ENCODE measurements around the gene TRIM65.

TRIM65 gene, protein sequence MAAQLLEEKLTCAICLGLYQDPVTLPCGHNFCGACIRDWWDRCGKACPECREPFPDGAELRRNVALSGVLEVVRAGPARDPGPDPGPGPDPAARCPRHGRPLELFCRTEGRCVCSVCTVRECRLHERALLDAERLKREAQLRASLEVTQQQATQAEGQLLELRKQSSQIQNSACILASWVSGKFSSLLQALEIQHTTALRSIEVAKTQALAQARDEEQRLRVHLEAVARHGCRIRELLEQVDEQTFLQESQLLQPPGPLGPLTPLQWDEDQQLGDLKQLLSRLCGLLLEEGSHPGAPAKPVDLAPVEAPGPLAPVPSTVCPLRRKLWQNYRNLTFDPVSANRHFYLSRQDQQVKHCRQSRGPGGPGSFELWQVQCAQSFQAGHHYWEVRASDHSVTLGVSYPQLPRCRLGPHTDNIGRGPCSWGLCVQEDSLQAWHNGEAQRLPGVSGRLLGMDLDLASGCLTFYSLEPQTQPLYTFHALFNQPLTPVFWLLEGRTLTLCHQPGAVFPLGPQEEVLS

DNA sequence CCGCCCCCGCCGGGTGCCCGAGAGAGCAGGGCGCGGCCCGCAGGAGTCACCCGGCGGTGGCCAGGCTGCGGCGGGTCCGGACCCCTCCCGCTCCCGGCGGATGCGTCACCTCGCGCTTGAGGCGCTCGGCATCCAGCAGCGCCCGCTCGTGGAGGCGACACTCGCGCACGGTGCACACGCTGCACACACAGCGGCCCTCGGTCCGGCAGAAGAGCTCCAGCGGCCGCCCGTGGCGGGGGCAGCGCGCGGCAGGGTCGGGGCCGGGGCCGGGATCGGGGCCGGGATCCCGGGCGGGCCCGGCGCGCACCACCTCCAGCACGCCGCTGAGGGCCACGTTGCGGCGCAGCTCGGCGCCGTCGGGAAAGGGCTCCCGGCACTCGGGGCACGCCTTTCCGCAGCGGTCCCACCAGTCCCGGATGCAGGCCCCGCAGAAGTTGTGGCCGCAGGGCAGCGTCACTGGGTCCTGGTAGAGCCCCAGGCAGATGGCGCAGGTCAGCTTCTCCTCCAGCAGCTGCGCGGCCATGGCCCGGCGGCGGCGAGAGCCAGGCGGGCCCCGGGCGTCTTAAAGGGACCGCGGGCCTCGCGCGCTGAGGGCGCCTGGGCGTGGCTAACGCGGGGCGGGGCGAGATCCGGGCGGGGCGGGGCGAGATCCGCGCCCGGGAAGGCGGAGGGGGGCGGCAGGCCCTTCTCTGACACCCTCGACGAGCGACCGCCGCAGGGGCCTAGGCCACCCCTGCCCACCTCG lies at the start of gene TRIM65:
Gene TRIM65, minus strand, starts transcription at position 537 of the 745 bp plus-strand sequence. Its CDS starts 14 bp downstream, at position 523.
- intact Hi-C loops (cut with micrococcal nuclease), result loop anchor here (2.0 kb wide), 1 partner anchor 42 kb away; the partner anchor contains the start of gene WBP2
- peaks cover 32% of the 10 kb centered on the region for H3K4me1 Mint-ChIP-seq (ENCODE audit: low read depth)
- H3K9me3 Mint-ChIP-seq, result no peaks in the 10 kb centered on the region
- peak within 1 kb of the TSS; percentile 85 for H3K4me3 Mint-ChIP-seq
- H3K27ac Mint-ChIP-seq, result peak within 1 kb of the TSS; percentile 90
- H3K36me3 Mint-ChIP-seq (ENCODE audit: low read depth), result peaks cover 90% of the 10 kb centered on the region
- no peaks in the 10 kb centered on the region for H3K27me3 Mint-ChIP-seq

DNA sequence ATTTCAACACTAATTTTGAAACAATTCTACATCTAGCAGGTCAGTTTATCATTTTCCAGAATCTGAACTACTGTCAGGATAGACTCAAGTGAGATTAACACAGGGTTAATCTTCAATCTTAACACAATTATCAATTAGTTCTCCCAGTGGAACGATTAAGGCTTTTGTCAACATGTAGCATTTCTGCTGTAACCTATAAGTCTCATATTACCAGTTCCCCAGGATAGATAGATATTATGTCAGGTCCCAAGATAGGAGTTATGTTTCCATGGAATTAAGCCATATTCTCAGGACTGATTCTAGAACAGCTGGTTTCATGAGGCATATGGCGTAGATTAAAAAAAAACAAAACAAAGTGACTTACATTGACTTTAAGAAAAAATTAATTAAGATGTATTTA lies 48.5 kb upstream of the TRIM65 start:
- intact Hi-C loops (cut with micrococcal nuclease), result no loop called here
- peaks cover 13% of the 10 kb centered on the region for H3K4me1 Mint-ChIP-seq (ENCODE audit: low read depth)
- no peak overlapping the region for H3K4me3 Mint-ChIP-seq
- H3K36me3 Mint-ChIP-seq (ENCODE audit: low read depth), result peaks cover 69% of the 10 kb centered on the region
- no peak overlapping the region for H3K27ac Mint-ChIP-seq
- no peaks in the 10 kb centered on the region for H3K27me3 Mint-ChIP-seq
- H3K9me3 Mint-ChIP-seq, result no peaks in the 10 kb centered on the region

DNA sequence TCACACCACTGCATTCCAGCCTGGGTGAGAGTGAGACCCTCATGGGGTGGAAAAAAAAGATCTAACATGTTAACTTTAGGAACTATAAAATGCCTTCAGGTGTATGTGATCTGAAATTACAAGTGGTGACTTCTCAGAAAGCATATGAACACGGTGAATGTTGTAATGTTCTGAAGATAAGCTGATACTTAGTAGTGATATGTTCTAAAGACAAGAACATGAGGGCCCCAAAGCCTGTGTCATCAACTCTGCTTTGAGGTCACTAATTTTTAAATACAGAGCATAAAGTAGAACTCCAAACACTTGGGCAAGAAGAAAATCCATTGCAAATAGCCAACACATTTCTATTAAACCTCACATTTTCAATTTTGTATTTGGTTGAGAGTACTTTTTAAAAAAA lies 46.7 kb upstream of the TRIM65 start:
- Mint-ChIP-seq H3K27ac (no peak overlapping the region), H3K27me3 (no peaks in the 10 kb centered on the region), H3K9me3 (no peaks in the 10 kb centered on the region), H3K4me3 (no peak overlapping the region), H3K36me3 (ENCODE audit: low read depth) (peaks cover 52% of the 10 kb centered on the region), H3K4me1 (ENCODE audit: low read depth) (peaks cover 16% of the 10 kb centered on the region)
- intact Hi-C loops (cut with micrococcal nuclease), result no loop called here

DNA sequence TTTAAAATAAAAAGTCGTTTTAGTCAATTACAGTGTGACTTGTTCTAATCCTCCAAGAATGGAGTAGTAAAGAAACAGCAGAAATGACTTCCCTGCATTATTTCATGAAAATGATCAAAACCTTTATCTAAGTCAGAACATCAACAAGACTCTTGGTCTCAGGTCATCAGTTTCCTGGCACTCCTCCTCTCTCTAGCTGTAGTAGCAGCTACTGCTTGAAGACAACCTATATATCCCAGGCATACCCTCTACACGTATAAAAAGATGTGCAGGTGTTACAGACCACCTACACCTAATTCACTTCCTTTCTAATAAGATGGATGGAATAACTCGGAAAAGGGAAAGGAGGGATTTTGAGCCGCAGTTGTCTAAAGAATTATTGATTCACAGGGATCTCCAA lies 45.7 kb upstream of the TRIM65 start:
- Mint-ChIP-seq H3K27ac (no peak overlapping the region), H3K36me3 (ENCODE audit: low read depth) (peaks cover 42% of the 10 kb centered on the region), H3K9me3 (no peaks in the 10 kb centered on the region), H3K27me3 (no peaks in the 10 kb centered on the region), H3K4me3 (no peak overlapping the region), H3K4me1 (ENCODE audit: low read depth) (peaks cover 16% of the 10 kb centered on the region)
- intact Hi-C loops (cut with micrococcal nuclease), result no loop called here

DNA sequence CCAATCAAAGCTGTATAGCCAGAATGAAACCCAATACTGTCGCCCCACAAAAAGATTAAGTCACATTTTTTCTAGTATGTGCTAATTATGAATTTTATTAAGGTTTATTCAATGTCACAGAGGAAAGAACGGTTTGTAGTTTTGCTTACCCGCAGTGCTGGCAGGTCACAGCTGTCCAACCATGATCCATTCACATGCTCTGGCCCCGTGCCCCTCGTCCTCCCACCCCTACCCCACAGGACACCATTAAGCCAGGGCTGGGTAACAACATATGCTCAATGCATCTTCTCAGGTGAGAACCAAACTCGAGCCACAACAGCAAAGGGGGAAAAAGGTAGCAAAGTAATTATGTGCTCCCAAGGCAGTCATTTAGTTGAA lies 44.7 kb upstream of the TRIM65 start:
- intact Hi-C loops (cut with micrococcal nuclease), result loop anchor here (1.0 kb wide), 2 partner anchors 36 to 38 kb away; partner anchors contain the start of genes ACOX1 and TEN1
- no peaks in the 10 kb centered on the region for H3K9me3 Mint-ChIP-seq
- peaks cover 2% of the 10 kb centered on the region for H3K27me3 Mint-ChIP-seq
- peaks cover 16% of the 10 kb centered on the region for H3K4me1 Mint-ChIP-seq (ENCODE audit: low read depth)
- peak overlapping the region; percentile 80 for H3K27ac Mint-ChIP-seq
- peak overlapping the region; percentile 78 for H3K4me3 Mint-ChIP-seq
- peaks cover 31% of the 10 kb centered on the region for H3K36me3 Mint-ChIP-seq (ENCODE audit: low read depth)

DNA sequence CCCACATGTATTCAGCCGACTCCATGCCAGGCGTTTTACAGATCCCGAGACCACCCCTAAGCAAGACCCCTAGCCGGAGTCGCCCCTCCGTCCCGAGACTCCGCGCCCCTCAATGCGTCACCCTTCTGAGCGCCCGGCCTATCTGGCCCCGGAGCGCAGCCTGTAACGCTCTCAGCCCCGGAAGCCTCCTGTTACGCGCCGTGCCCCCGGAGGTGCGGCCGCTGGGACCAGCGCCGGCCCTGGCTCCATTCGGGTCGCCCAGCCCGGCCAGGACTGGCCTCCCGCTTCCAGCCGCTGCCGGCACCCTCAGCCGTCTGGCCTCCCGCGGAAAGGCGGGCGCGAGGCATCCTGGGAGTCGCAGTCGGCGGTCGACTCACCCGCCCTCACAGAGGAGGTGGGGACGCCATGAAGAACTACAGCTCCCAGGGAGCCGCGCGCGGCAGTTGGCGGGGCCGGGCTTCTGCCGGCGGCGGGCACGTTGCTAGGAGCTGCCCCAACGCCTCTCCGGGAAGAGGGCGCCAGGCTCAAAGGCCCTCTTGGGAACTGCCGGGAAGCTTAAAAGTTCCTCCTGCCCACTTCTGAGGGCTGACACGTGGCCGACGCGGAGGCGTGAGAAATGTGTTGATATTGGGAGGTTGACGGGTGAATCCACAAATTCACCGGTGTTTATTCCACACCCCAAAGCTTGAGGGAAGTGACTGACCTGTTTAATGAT lies 44.1 kb upstream of the TRIM65 start, which contains the start of gene FBF1:
Gene FBF1, minus strand, starts transcription at position 316 of the 715 bp plus-strand sequence. CDS start 2,893 bp downstream, outside the sequence.
- Mint-ChIP-seq H3K36me3 (ENCODE audit: low read depth) (peaks cover 26% of the 10 kb centered on the region), H3K4me1 (ENCODE audit: low read depth) (peaks cover 16% of the 10 kb centered on the region), H3K4me3 (peak within 1 kb of the TSS; percentile 78), H3K27ac (peak within 1 kb of the TSS; percentile 80), H3K27me3 (peaks cover 2% of the 10 kb centered on the region), H3K9me3 (no peaks in the 10 kb centered on the region)
- intact Hi-C loops (cut with micrococcal nuclease), result loop anchor here (1.0 kb wide), 2 partner anchors 36 to 38 kb away; partner anchors contain the start of genes ACOX1 and TEN1

DNA sequence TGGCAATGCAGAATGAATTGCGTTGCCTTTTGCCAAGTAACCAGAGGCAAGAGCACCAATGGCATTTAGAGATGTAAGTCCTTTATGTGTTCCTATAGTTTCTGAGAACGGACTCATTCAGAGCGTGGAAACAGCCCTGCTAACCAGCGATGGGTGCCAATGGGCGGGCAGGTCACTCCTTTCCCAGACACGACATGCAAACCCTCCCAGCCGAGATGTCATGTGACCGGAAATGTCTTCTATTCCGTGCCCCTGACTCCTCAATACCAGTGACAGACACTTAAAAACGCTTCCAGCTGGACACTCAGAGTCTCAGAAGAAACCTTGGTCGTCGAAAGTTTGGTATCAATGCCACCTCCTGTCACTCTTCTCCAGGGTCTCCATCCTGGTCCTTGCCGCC lies 40.9 kb upstream of the TRIM65 start:
- Mint-ChIP-seq H3K36me3 (ENCODE audit: low read depth) (peaks cover 7% of the 10 kb centered on the region), H3K27me3 (peaks cover 2% of the 10 kb centered on the region), H3K9me3 (no peaks in the 10 kb centered on the region), H3K4me1 (ENCODE audit: low read depth) (peaks cover 16% of the 10 kb centered on the region), H3K4me3 (no peak overlapping the region), H3K27ac (no peak overlapping the region)
- intact Hi-C loops (cut with micrococcal nuclease), result no loop called here

DNA sequence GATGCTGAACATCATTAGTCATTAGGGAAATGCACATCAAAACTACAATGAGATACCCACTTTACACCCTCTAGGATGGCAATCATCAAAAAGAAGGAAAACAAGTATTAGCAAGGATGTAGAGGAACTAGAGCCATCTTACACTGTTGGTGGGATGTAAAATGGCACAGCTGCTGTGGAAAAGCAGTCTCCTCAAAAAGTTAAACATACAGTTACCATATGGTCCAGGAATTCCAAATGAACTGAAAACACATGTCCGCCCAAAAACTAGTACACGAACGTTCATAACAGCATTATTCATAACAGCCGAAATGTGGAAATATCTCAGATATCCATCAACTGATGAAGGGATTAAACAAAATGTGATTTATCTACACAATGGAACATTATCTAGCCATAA lies 37.1 kb upstream of the TRIM65 start:
- Mint-ChIP-seq H3K36me3 (ENCODE audit: low read depth) (no peaks in the 10 kb centered on the region), H3K27me3 (peaks cover 2% of the 10 kb centered on the region), H3K4me3 (no peak overlapping the region), H3K27ac (no peak overlapping the region), H3K4me1 (ENCODE audit: low read depth) (no peaks in the 10 kb centered on the region), H3K9me3 (no peaks in the 10 kb centered on the region)
- intact Hi-C loops (cut with micrococcal nuclease), result no loop called here

DNA sequence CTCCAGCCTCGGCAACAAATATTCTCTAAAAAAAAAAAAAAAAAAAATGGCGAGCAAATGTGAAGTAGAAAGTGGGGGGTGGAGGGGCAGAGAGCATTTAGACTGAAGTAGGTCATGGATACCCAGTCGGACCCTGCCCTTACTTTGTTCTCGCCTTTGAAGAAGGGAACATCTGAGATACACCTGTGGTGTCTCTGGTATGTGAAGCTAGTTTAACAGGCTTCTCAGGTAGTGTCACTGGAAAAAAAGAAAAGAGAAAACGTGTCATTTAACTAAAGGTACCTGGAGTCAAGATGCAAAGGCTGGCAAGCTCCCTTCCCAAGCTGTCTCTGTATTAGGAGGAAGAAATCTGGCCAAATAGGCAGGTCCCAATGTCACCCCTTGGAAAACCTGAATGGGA lies 36.1 kb upstream of the TRIM65 start:
- intact Hi-C loops (cut with micrococcal nuclease), result no loop called here
- Mint-ChIP-seq H3K4me3 (no peak overlapping the region), H3K4me1 (ENCODE audit: low read depth) (peaks cover under 1% of the 10 kb centered on the region), H3K27me3 (peaks cover 2% of the 10 kb centered on the region), H3K27ac (no peak overlapping the region), H3K9me3 (no peaks in the 10 kb centered on the region), H3K36me3 (ENCODE audit: low read depth) (no peaks in the 10 kb centered on the region)

DNA sequence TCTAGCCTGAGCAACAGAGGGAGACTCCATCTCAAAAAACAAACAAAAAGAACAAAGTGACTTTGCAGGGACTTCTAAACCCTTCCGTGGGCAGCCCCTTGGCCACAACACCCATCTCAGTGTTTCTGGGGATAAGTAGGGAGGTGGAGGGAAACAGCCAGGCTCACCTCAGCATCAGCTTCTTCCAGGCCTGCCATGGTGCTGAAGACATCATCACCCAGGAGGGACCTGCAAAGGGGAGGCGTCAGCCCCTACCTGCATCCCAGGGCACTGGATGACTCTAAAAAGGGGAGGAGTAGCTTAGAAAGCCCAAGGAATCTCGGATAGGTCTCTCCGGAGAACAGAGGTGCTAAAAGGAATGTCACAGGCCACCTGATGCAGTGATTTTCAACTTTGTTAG lies 34.3 kb upstream of the TRIM65 start:
- H3K27me3 Mint-ChIP-seq, result no peaks in the 10 kb centered on the region
- peaks cover 14% of the 10 kb centered on the region for H3K4me1 Mint-ChIP-seq (ENCODE audit: low read depth)
- intact Hi-C loops (cut with micrococcal nuclease), result no loop called here
- H3K27ac Mint-ChIP-seq, result no peak overlapping the region
- H3K36me3 Mint-ChIP-seq (ENCODE audit: low read depth), result no peaks in the 10 kb centered on the region
- H3K9me3 Mint-ChIP-seq, result no peaks in the 10 kb centered on the region
- no peak overlapping the region for H3K4me3 Mint-ChIP-seq

DNA sequence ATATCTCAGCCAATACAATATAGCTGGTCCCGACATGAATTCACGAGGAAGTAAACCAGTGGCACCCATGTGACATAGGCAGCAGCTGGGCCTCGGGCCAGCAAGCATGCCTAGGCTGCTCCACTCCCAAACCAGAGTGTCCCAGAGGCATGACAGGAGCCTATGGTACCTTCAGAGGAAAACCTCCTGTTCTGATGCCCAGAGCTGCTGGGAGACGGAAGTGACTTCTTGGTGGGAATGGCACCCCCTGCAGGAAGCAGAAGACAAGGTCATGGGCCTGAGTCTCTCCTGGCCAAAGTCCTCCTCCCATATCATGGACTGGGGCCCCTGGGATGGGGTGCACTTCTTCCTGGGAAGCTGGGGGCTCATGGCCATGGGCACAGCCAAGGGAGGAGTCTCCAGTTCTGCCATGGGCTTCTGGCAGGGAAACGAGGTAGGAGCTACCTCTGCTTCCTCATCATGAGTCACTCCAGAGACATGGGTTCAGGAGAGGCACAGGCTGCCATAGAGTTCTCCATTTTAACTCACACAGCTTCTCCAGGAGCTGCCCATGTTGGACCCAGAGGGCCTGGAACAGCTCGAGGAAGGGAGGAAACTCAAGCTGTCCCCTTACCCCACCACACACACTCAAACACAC lies 30.7 kb upstream of the TRIM65 start:
- Mint-ChIP-seq H3K36me3 (ENCODE audit: low read depth) (no peaks in the 10 kb centered on the region), H3K4me3 (no peak overlapping the region), H3K27me3 (no peaks in the 10 kb centered on the region), H3K27ac (peak overlapping the region; percentile 30), H3K4me1 (ENCODE audit: low read depth) (peaks cover 14% of the 10 kb centered on the region), H3K9me3 (no peaks in the 10 kb centered on the region)
- intact Hi-C loops (cut with micrococcal nuclease), result no loop called here

DNA sequence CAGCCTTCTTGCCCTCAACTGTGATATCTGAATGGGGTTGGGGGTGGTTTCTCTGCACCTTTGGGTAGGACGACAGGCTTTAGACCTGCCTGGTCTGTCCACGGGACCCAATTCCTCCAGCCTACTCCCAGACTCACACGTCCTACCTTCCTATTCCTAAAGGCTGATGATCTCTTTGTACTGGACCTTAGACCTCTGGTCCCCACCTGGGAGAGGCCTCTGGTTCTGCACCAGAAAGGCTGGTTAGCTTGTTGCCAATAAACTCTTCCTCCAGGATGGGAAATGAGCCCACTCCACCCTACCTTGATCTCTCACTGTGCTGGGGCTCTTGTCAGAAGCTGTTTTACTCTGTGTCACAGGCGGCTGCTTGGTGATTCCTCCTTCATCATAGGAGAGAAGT lies 29.7 kb upstream of the TRIM65 start:
- H3K27ac Mint-ChIP-seq, result peak overlapping the region; percentile 30
- H3K9me3 Mint-ChIP-seq, result no peaks in the 10 kb centered on the region
- H3K4me3 Mint-ChIP-seq, result no peak overlapping the region
- peaks cover 14% of the 10 kb centered on the region for H3K4me1 Mint-ChIP-seq (ENCODE audit: low read depth)
- no peaks in the 10 kb centered on the region for H3K36me3 Mint-ChIP-seq (ENCODE audit: low read depth)
- no peaks in the 10 kb centered on the region for H3K27me3 Mint-ChIP-seq
- intact Hi-C loops (cut with micrococcal nuclease), result no loop called here

DNA sequence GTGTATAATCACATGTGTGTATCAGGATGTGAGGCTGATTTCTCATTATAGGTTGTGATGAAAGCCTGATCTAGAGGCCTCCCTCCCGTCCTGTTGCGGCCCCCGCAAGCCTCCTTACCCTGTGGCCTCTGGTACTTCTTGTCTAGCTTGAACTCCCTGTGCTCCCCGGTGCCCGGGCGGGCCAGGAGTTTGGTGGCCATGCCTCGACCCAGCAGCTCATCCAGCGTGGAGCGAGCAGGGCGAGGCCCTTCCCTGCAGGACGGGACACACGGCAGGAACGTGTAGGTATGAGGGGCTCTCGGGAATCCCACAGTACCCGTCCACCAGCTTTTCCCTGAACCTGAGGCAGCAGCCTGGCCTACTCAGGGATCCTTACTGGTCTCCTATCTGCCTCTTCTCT lies 29.2 kb upstream of the TRIM65 start:
- H3K36me3 Mint-ChIP-seq (ENCODE audit: low read depth), result no peaks in the 10 kb centered on the region
- no peaks in the 10 kb centered on the region for H3K27me3 Mint-ChIP-seq
- H3K9me3 Mint-ChIP-seq, result no peaks in the 10 kb centered on the region
- intact Hi-C loops (cut with micrococcal nuclease), result no loop called here
- H3K27ac Mint-ChIP-seq, result no peak overlapping the region
- no peak overlapping the region for H3K4me3 Mint-ChIP-seq
- H3K4me1 Mint-ChIP-seq (ENCODE audit: low read depth), result peaks cover 14% of the 10 kb centered on the region

All from dendritic cell treated with granulocyte-macrophage colony-stimulating factor and Interleukin-4, amounts not matched to agents 40 ng/mL and 50 ng/mL, for 4 days (primary cell).